Measurements from ENCODE around the gene ZNF79.
A peak's percentile ranks its signal among the peaks of the same experiment; 100 is the strongest.

The ZNF79 gene

GRCh38 chr9:127457191-127457878 lies 33.2 kb downstream of the ZNF79 start:
- DNase-seq = no peak

GRCh38 chr9:127458921-127459320 lies 34.7 kb downstream of the ZNF79 start:
- no peak for DNase-seq

GRCh38 chr9:127463382-127463781 lies 39.2 kb downstream of the ZNF79 start:
- DNase-seq = no peak

- peak; percentile 41 to 79 (median 62) for DNase-seq
Observed at GRCh38 chr9:127463911-127464310, 39.7 kb downstream of the ZNF79 start.

- peak in 2 of 4 experiments; percentile 16 to 23 for DNase-seq
Observed at GRCh38 chr9:127466407-127466917, 42.3 kb downstream of the ZNF79 start.

GRCh38 chr9:127467621-127468020 lies 43.4 kb downstream of the ZNF79 start:
- DNase-seq = no peak

- DNase-seq = no peak
Observed at GRCh38 chr9:127470662-127471061, 46.5 kb downstream of the ZNF79 start.

- DNase-seq = no peak
Observed at GRCh38 chr9:127473501-127473900, 49.3 kb downstream of the ZNF79 start.

GRCh38 chr9:127473932-127474331 lies 49.8 kb downstream of the ZNF79 start:
- DNase-seq = no peak

- no peak for DNase-seq
Observed at GRCh38 chr9:127474592-127474991, 50.4 kb downstream of the ZNF79 start.

GRCh38 chr9:127479507-127480081 lies 55.4 kb downstream of the ZNF79 start:
- no peak for DNase-seq

GRCh38 chr9:127482662-127483061 lies 58.5 kb downstream of the ZNF79 start:
- no peak for DNase-seq

GRCh38 chr9:127485995-127486394 lies 61.8 kb downstream of the ZNF79 start:
- DNase-seq = no peak

GRCh38 chr9:127488946-127489345 lies 64.8 kb downstream of the ZNF79 start:
- DNase-seq = no peak

GRCh38 chr9:127489471-127490115 lies 65.4 kb downstream of the ZNF79 start:
- DNase-seq = no peak

- DNase-seq = no peak
Observed at GRCh38 chr9:127490535-127491230, 66.5 kb downstream of the ZNF79 start.

- no peak for DNase-seq
Observed at GRCh38 chr9:127491516-127491915, 67.3 kb downstream of the ZNF79 start.

- no peak for DNase-seq
Observed at GRCh38 chr9:127492616-127493015, 68.4 kb downstream of the ZNF79 start.

GRCh38 chr9:127493592-127494303 lies 69.6 kb downstream of the ZNF79 start:
- DNase-seq = no peak

GRCh38 chr9:127494304-127494702 lies 70.1 kb downstream of the ZNF79 start:
- DNase-seq = no peak

Measured in suppressor macrophage (primary cell).